HG02943 (cell line): ENCODE measurements around the gene PKNOX2.

Source experiments
- ATAC-seq: cut with Tn5 transposase; IDR thresholded peaks from one replicate; pipeline ENCODE4 v1.9.1; 2021; ENCODE audit warnings: mild to moderate bottlenecking, low read depth, moderate library complexity; ENCODE audit not compliant: unreplicated experiment

The PKNOX2 gene

GRCh38 chr11:125275905-125276618 is 111.5 kb downstream of the PKNOX2 start:
- ATAC-seq, result no peak

DNA sequence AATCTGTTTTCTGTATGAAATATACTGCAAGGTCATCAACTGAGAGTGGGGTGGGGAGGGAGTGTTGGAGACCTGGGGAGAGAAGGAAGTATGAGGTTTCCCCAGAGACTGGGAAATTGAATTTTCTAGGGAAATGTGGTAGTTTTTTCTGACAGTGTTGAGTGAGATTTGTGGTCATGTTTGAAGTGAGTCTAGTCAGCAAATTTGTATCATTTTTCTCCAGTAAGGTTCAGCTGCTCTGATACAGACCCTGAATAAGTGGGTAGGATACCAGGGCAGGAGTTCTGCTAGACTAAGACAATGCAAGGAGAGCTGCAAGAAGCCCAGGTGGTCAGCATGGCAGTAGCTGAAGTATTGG is 112.0 kb downstream of the PKNOX2 start:
- ATAC-seq, result no peak

DNA sequence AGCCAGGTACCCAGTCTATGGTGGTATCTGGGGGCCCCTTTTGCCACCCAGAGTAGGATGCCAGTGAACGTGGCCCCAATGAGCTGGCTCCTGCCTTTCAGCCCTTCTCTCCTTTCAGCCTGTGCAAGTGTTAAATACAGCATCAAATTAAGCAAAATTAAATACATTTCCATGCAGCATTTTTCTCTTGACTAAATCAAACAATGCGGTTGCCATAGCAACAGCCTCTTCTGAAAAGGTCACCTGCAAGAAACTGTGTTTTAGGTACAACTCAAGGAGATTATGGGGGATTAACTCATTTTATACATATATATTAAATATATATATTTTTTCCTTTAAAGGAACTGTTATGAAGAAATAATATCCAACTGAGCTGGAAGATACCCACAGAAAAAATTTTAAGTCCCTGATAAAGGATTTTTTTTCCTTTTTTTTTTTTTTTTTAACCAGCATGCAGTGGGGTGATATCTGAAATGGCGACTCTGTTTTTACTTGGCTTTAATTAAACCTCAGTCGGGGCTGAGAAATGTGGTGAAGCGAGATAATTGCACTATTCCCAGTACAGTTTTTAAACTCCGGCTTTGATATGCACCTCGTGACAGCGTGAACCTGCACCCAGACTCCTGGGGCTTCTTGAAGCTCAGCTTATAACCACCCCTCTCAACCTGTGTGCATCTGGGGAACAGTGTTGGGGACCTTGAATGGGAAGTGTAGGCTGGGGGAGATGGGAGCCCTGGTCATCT is 115.3 kb downstream of the PKNOX2 start:
- ATAC-seq, result no peak

GRCh38 chr11:125280646-125281045 is 116.1 kb downstream of the PKNOX2 start:
- no peak for ATAC-seq

- no peak for ATAC-seq
These were observed 117.5 kb downstream of the PKNOX2 start for GRCh38 chr11:125281831-125282595.

GRCh38 chr11:125282596-125282914 is 118.0 kb downstream of the PKNOX2 start:
- ATAC-seq, result no peak

DNA sequence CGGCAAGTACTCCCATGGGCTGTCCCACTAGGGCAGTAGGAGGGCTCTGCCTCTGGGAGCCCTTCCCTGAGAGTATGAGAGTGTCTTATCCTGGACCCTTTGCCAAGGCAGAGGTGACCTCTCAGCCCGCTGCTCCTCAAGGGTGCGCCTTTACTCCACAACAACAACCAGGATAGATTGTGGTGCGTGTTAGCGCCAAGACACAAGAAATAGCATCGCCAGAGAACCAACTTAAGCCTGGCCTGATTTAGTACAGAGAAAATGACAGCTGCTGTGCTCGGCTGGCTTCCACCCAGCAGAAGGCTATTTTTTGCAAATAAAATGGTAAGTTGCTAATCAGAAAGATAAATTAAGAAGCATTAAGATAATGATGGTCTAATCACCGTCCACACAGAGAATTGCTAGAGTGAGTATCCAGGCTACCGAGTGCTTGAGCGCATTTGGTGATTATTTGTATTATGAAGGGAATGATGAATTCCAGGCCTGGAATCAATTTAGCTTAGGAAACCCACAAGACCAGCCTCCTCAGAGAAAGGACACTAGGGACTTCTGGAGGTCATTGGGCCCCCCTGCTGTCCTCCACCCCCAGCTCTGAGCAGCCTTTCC is 119.8 kb downstream of the PKNOX2 start:
- ATAC-seq, result no peak

DNA sequence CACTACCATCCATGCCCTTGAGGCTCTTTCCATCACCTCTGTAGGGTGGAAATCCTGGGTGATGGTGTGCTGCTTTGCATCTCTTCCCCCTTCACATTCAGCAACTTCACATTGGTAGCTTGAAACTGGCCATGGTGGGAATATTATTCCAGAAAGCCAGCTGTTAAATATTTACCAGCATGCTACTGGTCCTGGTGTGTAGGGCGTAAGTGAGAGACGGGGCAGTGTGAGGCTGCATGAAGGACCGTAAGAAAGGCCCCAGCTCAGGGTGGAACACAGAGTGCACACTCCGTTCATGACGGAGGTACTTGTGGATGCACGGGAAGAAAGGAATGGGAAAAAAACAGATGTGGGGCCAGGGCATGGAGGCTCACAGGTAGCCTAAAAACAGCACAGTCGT is 121.3 kb downstream of the PKNOX2 start:
- no peak for ATAC-seq

DNA sequence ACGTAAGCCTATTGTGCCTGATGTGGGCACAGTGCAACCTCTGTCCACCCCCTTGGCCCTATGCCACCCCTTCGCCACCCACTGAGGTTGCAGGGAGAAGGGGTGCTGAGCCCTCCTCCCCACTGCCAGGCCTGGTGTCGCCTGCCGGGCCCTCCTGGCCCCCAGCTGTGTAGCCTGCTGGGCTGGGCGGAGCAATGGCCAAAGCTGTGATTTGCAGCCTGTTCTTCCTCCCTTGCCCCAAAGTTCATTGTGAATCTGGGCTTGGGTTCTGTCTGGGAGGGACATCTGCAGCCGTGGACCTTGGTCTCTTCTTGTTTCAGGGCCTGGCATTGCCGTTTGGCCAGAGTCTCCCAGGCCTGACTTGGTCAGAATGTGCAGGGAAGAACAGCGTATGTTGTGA is 121.9 kb downstream of the PKNOX2 start:
- no peak for ATAC-seq

GRCh38 chr11:125287491-125288210 is 123.1 kb downstream of the PKNOX2 start:
- ATAC-seq, result no peak

DNA sequence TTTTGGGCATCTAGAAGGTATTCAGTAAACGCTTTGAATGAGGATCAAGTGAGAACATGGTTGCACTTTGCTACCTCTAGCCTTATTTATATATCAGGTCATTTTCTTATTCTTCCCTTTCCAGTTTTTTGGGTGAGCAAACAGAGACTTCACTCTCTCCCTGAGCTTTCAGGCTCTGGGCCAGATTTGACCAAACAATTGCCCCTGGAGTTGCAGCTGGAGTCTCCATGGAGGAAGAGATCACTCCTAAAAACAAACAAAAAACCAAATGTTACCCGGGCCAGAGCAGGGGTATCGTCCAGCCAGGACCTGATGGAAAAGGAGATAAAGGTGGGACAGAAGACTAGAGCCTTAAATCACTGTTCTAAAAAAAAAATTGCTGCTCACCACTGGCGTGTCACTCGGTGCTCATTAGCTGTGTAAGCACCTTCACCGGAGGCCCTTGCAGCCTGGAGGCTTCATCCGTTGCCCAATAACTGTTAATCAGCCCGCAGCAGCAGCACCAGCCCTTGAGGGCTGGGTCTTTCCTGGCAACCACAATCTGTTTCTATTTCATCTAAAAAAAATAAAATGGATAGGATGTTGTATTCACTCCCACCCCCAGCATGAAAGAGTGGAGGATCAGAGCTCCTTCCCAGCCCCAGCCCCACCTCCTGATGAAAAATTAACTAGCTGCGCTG is 125.0 kb downstream of the PKNOX2 start:
- no peak for ATAC-seq

- no peak for ATAC-seq
These were observed 125.7 kb downstream of the PKNOX2 start for GRCh38 chr11:125290263-125290662.

DNA sequence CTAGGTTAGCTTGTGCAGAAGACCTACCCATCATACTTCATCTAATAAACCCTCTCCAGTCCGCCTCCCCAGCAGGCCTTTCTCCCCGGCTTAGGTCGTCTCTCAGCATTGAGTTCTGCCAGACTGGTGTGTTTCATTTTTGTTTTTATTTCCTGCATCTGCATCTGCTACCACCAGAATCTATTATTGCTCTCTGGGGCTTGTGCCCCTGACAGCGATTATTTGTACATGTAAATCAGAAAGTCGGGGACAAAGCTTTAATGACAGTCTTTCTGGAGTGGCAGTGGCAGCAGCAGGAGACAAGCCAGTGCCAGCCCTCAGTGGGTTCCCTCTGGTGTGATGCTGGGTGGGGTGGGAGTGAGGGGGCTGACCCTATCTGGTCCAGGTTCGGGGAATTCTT is 127.5 kb downstream of the PKNOX2 start:
- no peak for ATAC-seq

DNA sequence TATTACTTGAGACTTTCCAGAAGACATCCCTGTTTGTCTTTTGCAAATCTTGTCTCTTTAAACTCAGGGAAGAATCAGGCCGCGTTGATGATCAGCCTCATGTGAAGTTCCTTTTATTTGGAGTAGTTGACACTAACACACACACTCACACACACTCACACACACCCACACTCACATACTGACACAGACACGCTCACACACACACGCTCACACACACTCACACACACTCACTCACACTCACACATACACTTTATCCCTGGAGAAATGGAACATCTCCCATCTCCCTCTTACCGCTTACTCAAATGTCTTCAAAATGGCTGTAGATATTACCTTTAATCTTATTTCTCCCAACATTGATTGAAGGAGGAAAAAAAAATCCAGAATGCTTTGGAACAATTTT is 129.0 kb downstream of the PKNOX2 start:
- ATAC-seq, result no peak

GRCh38 chr11:125295931-125296330 is 131.4 kb downstream of the PKNOX2 start:
- no peak for ATAC-seq

DNA sequence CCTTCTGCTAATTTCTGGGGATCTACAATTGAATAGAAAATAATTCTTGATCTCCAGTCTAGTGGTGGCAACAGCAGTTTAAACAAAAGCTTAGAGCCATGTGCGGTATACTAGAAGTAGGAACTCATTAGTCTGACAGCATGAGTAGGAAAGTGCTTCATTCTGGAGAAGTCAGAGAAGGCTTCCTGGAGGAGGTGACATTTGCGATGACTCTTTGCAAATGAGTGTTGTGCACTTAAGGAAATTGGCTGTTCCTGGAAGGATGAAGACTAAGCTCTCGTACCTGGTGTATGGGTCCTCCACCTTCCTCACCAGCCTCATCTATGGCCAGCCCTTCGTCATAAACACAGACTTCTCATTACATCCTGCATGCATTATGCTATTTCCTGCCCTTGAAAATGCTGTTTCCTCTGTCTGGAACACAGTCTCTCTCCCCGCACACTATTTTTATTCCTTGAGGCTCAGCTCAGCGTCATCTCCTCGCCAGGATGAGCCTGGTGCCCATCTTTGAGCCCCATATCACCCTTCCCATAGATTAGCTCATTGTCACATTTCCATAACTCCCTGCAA is 132.9 kb downstream of the PKNOX2 start:
- no peak for ATAC-seq

- ATAC-seq, result no peak
These were observed 134.6 kb downstream of the PKNOX2 start for GRCh38 chr11:125299061-125299615.

DNA sequence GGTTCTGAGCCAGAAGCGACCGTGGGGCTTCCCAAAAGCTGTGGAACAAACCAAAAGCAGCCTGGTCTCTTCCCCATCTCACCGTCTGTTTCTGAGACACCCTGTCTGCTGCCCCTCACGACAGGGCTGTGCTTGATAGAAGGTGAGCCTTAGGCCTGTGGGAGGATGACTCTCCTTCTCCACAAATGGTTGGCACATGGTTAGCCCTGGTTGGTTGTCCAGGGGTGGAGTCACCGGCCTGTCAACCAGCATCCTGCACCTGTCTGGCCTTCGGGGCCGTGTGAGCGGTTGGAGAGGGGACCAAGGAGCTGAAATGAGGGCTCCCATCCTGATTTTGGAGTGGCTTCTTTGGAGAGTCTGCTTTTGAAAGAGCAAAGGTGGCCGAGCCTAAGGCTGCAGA is 135.3 kb downstream of the PKNOX2 start:
- no peak for ATAC-seq

- ATAC-seq, result no peak
These were observed 136.3 kb downstream of the PKNOX2 start for GRCh38 chr11:125300791-125301218.
